Raji (cell line): ENCODE measurements around the gene CKLF.

ENCODE experiments used
- POLR2A ChIP-seq: IDR thresholded peaks from 2 replicates; pipeline ENCODE4 v1.6.1; 2011; ENCODE audit warnings: low read depth, low read length, control low read depth; ENCODE audit not compliant: insufficient read depth

Gene CKLF

GRCh38 chr16:66569131-66569530 is 16.8 kb downstream of the CKLF start:
- no peak for TF ChIP-seq POLR2A

GRCh38 chr16:66569827-66570405 is 17.5 kb downstream of the CKLF start:
- no peak for TF ChIP-seq POLR2A

DNA sequence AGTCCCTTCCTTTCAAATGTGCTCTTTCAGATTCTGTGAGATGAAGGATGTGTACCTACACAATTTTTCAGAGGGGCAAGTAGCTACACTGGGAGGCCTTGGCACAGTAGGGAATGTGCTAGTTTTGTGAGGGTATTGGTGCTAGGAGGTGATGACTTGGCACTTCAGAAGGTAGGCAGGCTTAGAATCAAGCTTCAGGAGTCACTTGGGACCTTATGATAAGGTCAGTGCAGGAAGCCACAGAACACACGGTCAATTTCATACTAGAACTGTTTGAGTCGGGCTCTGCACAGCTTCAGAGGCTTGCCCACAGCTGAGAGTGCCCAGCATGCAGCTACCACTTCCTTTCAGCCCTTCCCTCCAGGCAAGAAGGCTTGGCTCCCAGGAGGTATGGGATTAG is 20.0 kb downstream of the CKLF start:
- TF ChIP-seq POLR2A = no peak

- no peak for TF ChIP-seq POLR2A
These were observed 21.7 kb downstream of the CKLF start for GRCh38 chr16:66574081-66574480.

- TF ChIP-seq POLR2A = no peak
These were observed 22.2 kb downstream of the CKLF start for GRCh38 chr16:66574531-66574930.

DNA sequence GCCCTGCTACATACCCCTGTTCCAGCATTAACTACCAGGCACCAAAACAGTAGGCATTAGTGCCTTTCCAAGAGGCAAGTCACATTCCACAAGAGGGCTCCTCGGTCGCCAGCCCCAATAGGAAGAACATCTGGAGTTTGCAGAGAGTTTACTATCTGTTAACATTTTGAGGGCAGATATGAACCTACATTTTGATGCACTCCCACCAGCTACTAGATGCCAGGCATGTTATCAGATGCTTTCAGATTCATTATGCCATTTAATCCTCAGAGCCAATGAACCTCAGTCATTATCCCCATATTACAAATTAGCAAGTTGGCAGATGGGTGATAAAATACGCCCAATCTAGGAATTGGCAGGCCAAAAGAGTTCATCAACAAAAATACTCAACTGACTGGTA is 22.7 kb downstream of the CKLF start:
- TF ChIP-seq POLR2A = no peak

- TF ChIP-seq POLR2A = no peak
These were observed 23.9 kb downstream of the CKLF start for GRCh38 chr16:66576296-66576695.

GRCh38 chr16:66578651-66579531 is 26.5 kb downstream of the CKLF start, which contains the start of gene CMTM2:
Gene CMTM2, plus strand, starts transcription at chr16:66579463. Its CDS starts 145 bp downstream, at chr16:66579608.
- TF ChIP-seq POLR2A = no peak

GRCh38 chr16:66580605-66581209 is 28.3 kb downstream of the CKLF start:
- no peak for TF ChIP-seq POLR2A

GRCh38 chr16:66581246-66581952 is 29.0 kb downstream of the CKLF start:
- no peak for TF ChIP-seq POLR2A

GRCh38 chr16:66585481-66586239 is 33.3 kb downstream of the CKLF start:
- TF ChIP-seq POLR2A = no peak

DNA sequence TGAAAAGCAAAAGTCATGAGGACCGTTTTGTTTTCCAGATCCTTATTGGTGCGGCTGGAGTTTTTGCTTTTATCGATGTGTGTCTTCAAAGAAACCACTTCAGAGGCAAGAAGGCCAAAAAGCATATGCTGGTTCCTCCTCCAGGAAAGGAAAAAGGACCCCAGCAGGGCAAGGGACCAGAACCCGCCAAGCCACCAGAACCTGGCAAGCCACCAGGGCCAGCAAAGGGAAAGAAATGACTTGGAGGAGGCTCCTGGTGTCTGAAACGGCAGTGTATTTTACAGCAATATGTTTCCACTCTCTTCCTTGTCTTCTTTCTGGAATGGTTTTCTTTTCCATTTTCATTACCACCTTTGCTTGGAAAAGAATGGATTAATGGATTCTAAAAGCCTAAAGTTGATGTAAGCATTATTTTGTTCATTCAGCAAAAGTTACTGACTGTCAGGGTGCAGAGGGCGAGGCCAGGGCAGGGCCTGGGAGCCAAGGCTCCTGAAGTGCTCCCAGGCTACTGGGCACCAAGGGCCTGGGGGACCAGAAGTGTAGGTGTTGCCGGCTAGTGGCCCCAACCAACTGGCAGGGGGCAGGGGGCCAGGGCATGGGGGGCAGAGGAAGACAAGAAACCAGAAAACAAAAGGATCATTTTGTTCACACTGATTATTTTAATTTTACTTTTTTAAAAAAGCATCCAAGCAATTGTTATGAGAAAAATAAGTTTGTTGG is 35.7 kb downstream of the CKLF start:
- TF ChIP-seq POLR2A = no peak

DNA sequence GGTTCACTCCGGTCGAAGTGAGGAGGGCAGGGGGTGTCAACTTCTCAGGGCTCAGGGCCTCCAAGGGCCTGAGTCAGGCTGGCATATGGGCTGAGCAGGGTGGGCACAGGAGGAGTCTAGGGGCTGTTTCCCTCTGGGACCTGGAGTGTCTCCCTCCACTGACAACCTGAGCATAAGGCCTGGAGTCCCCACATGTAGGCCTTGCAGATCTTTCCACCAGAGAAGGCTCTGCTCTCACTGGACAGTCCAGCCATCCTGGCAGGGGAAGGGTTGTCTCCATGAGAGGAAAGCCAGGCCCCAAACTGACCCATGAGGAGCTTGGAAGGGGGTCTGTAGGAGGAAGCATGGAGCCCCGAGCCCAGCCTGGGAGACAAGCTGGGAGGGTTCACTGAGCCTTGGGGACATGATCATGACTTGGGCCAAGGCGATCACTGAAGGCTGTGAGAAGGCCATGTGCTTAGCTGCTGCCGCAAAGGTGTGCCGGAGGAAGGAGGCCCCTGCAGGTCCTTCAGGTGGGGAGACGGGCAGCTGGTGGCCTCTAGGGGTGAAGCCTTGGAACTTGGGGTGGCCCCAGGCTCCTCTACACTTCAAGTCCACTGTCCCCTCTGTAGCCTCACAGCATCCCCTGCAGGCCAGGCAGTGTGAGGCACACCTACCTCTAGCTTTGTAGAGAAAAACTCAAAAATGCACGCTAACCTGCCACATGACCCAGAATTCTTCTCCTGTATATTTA is 36.8 kb downstream of the CKLF start:
- TF ChIP-seq POLR2A = no peak

DNA sequence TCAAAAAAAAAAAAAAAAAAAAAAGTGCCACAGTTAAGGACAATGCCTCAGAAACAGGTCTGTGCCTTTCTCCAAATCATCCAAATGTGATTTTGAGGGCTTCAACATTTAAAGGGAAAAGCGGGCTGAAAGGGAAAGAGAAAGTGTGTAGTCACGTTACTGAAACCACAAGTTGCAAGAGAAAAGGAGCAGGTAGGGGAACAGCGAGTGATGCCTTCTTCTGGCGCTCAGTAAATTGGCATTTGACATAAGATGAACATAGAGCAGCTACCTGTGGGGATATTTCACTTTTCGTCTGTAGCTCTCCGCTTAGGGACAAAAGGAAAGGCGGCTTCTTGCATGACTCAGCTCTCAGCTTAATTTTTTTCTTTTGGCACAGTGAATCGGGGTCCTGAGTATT is 37.9 kb downstream of the CKLF start:
- no peak for TF ChIP-seq POLR2A

DNA sequence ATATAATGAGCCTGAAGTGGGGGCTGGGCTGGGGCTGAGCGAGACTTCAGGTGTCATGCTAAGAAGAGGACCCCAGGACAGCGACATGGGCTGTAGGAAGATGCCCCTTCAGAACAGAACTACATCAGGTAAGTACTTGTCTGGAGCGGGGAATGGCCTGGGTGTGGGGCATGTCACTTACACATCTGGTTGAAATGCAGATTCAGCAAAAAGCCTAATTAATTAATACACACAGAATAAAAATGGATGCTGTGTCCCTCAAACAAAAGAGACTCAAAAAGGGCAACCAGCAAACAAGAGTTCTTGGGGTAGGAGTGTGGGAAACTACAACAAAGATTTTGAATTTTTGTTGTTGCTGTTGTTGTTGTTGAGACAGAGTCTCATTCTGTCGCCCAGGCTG is 38.6 kb downstream of the CKLF start:
- no peak for TF ChIP-seq POLR2A
